Suprapubic skin (tissue), 3 donors: ENCODE data around the gene LTA4H.

Source experiments
- POLR2AphosphoS5 ChIP-seq, 3 donors: sonication (generic); formaldehyde crosslinking; IDR thresholded peaks; one replicate each; pipeline ENCODE4 v1.6.1; 2017; ENCODE audit warnings: antibody characterized with exemption in 3 of 3
- TF ChIP-seq, protein P1 (sequence below), 2 donors: fragments of 200-600 bp in 1 of 2; fragments of 450-650 bp in 1 of 2; sonication (generic) in 1 of 2; IDR thresholded peaks; one replicate each; pipeline ENCODE4 v1.5.1; 2016 to 2019; ENCODE audit warnings: antibody characterized with exemption in 2 of 2, mild to moderate bottlenecking in 1 of 2, moderate library complexity in 1 of 2

DNA sequence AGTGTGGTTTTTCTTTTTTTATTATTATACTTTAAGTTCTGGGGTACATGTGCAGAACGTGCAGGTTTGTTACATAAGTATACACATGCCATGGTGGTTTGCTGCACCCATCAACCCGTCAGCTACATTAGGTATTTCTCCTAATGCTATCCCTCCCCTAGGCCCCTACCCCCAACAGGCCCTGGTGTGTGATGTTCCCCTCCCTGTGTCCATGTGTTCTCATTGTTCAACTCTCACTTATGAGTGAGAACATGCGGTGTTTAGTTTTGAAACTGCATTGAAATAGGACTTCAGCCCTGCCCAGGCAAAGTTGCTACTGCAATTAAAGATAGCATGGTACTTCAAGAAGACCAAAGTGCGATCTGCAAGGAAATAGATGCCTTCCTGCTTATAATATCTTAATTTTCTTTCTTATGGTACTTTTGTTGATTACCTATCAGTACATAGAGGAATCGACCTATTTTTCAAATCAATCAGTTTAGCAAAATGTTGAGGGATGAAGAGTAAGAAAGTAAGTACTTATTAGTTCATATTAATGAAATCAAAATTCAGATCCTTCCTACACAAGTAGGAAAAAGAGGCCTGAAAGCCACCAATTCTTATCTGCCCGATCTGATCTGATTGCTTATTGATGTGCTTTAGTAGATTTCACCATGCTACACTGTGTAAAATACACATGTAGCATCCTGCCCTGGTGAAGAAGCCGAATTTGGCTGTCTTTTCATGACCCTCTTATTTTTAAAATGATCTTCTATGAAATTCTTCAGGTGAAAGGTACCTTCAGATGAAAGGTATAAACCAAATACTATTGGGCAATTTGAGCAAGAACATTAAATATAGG, 1.6 kb downstream of the LTA4H start:
- TF ChIP-seq, protein P1, sequence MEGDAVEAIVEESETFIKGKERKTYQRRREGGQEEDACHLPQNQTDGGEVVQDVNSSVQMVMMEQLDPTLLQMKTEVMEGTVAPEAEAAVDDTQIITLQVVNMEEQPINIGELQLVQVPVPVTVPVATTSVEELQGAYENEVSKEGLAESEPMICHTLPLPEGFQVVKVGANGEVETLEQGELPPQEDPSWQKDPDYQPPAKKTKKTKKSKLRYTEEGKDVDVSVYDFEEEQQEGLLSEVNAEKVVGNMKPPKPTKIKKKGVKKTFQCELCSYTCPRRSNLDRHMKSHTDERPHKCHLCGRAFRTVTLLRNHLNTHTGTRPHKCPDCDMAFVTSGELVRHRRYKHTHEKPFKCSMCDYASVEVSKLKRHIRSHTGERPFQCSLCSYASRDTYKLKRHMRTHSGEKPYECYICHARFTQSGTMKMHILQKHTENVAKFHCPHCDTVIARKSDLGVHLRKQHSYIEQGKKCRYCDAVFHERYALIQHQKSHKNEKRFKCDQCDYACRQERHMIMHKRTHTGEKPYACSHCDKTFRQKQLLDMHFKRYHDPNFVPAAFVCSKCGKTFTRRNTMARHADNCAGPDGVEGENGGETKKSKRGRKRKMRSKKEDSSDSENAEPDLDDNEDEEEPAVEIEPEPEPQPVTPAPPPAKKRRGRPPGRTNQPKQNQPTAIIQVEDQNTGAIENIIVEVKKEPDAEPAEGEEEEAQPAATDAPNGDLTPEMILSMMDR (IDR thresholded peaks at IDR 0.05), result no peak
- TF ChIP-seq POLR2AphosphoS5 (IDR thresholded peaks at IDR 0.05), result no peak
